GM23248 (cell line): ENCODE results near the gene GPT2.

Experiments used
- EZH2 ChIP-seq: fragments of 200-600 bp; sonication (generic); IDR thresholded peaks from 2 replicates; pipeline ENCODE4 v1.6.1; 2018; ENCODE audit warnings: antibody characterized with exemption, mild to moderate bottlenecking; ENCODE audit not compliant: insufficient read depth, poor library complexity, severe bottlenecking
- EZH2phosphoT487 ChIP-seq: fragments of 200-600 bp; sonication (generic); IDR thresholded peaks from 2 replicates; pipeline ENCODE4 v1.6.1; 2018; ENCODE audit warnings: antibody characterized with exemption, moderate library complexity, mild to moderate bottlenecking, low read depth; ENCODE audit not compliant: insufficient read depth

- TF ChIP-seq EZH2 (no peak), EZH2phosphoT487 (no peak)
Measured at GRCh38 chr16:46975165-46975564, 91.0 kb downstream of the GPT2 start.
